Urinary bladder (tissue), 4 donors: ENCODE data around the gene SUPT20H. TPM values are rescaled to one million over a fixed set of nuclear protein-coding genes. Genes with fewer than 3 reads are reported as not detected.

Source experiments
- DNase-seq: peaks from one replicate; pipeline ENCODE4 v3.0.0-alpha.2; 2015; ENCODE audit errors: extremely low spot score
- H3K27ac ChIP-seq: one replicate; pipeline ENCODE4 v1.5.1; 2013; ENCODE audit warnings: low read depth, mild to moderate bottlenecking, moderate library complexity
- H3K36me3 ChIP-seq: one replicate; pipeline ENCODE4 v1.6.1; 2013; ENCODE audit warnings: mild to moderate bottlenecking, moderate library complexity; ENCODE audit not compliant: insufficient read depth
- H3K4me1 ChIP-seq: one replicate; pipeline ENCODE4 v1.6.1; 2013; ENCODE audit warnings: mild to moderate bottlenecking, moderate library complexity; ENCODE audit not compliant: insufficient read depth
- H3K4me3 ChIP-seq: one replicate; pipeline ENCODE4 v1.5.1; 2013; ENCODE audit warnings: low read depth, low read length
- WGBS: extraction: QIAGEN DNeasy Blood & Tissue Kit; methylation state at CpG from one replicate; pipeline ENCODE4 v1.1.7; 2013; 5-methylcytosine and 5-hydroxymethylcytosine counted together
- polyA plus RNA-seq: library from polyadenylated mRNA; stranded (reverse); fragments of 200-250 nt; gene quantifications from one replicate; pipeline ENCODE4 v1.2.3, GENCODE V29; 2013
- total RNA-seq: library from RNA; depleted of rRNA; stranded (reverse); fragments of >200 nt; gene quantifications from one replicate; pipeline ENCODE4 v1.2.3, GENCODE V29; 2014
- donor health status: healthy with polysubstance abuse.
- donor health status: healthy.

SUPT20H gene
- total RNA-seq (153 TPM), polyA plus RNA-seq (30.3 TPM)

DNA sequence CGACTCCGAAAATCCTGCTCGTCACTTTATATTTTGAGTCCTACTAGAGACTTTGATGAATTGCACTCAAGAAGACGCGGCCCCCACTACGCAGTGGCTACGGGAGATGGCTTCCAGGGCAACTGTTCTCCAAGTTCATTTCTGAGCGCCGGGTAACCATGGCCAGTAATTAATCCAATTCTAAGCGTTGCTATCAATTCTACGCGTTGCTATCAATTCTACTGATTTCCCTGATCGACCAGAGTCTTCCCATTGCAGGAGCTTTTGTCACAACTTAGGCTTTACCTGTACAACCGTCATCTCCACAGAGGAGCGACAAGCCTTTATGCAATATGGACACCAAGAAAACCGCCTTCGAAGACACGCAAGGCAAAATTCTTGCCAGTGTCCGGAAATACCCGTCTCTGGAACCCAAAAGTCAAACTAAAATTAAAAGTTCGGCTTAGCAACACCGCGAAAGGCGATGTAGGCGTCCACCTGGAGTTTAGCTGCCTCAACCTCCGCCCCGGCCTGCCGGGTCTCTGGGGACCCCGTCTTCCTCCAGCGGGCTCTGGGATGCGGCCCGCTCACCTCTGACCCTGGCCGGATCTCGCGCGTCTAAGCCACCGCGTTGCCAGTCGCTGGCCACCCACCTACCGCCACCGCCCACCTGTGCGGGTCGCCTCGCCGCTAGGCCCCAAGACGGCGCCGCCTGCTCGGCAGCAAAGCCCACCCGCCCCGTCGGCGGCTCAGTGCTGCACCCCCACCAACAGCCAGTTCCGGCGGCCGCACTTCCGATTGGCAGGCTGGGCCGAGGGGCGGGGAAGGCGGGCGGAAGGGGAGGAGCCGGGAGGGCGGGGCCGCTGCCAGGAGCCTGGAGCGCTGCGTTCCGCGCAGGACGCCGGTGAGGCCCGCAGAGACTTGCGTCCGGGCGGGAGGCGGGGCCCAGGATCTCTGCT, at the start of gene SUPT20H:
Gene SUPT20H, minus strand, starts transcription at position 779 of the 938 bp plus-strand sequence. CDS start 8,198 bp downstream, outside the sequence.
- no peaks in the 10 kb centered on the region for H3K4me1 ChIP-seq
- WGBS: under 1% methylated on average over 75 of the region's 75 CpGs
- H3K36me3 ChIP-seq: no peaks in the 10 kb centered on the region
- DNase-seq: peak; percentile 70
- H3K4me3 ChIP-seq: peak within 1 kb of the TSS; percentile 91
- H3K27ac ChIP-seq: peak within 1 kb of the TSS; percentile 97

DNA sequence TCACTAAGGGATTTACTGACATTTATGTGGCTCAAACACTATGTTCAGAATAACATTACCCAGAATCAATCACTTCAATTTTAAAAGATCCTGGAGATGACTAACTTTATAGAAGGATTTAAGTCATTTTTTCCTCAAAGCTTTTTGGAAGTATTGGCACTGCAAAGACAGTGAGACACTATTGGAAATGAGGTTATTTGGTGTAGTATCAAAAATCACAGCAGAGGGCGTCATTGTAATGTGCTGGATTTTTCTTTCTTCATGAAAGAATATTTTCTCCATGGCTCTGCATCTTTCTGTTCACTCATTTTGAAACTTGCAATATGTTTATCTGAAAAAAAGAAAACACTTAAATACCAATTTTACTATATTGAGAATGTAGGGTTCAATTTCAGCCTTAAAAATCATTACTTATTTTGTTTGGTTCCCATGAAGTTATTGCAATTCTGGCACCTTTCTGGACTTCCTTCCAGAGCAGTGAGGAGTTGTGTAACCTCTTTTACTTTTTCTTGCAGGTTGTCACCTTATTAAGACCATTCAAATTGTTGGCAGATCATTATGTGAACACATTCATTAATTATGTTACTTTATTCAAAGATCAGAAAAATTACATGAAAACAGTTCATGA, 49.7 kb upstream of the SUPT20H start:
- no peak overlapping the region for H3K27ac ChIP-seq
- no peaks in the 10 kb centered on the region for H3K36me3 ChIP-seq
- DNase-seq: no peak
- H3K4me3 ChIP-seq: no peak overlapping the region
- no peaks in the 10 kb centered on the region for H3K4me1 ChIP-seq
- 1% methylated on average over 1 of the region's 1 CpG for WGBS

DNA sequence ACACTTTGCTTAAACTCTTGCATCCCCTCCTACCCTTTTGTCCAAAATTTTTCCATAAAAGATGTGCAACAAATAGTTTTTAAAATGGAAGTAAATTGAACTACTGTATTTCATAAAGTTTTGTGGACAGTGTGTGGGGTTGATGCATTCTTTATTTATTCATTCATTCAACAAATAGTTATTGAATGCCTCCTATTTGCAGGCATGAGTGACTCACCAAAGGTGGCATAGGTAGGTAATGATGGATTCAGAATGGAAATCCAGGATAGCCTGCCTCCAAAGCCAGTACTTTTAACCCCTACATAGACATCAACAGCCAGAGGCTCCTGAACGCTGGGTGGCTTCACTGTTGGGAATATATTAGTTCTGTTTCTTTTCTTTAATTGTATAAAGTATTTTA, 48.4 kb upstream of the SUPT20H start:
- DNase-seq: no peak
- no peaks in the 10 kb centered on the region for H3K4me1 ChIP-seq
- H3K36me3 ChIP-seq: no peaks in the 10 kb centered on the region
- H3K4me3 ChIP-seq: no peak overlapping the region
- WGBS: 83% methylated on average over 1 of the region's 1 CpG
- H3K27ac ChIP-seq: no peak overlapping the region

DNA sequence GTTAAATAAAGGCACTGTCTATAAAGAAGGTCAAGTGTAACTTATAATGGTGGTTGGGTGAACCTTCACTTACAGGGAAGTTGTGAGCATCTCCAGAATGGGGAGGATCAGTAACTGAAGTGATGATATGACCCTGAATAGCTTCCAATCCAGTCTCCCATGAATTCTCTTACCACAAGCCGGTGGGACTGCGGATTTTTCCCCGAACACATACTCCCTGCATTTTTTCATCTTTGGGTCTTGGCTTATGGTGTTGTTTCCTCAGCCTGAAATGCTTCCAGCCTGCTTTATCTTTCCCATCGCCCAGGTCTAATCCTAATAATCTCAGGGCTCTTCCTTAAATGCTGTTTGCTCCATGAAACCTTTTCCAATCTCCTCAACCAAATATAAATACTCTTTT, 48.0 kb upstream of the SUPT20H start:
- no peak overlapping the region for H3K27ac ChIP-seq
- no peak overlapping the region for H3K4me3 ChIP-seq
- H3K36me3 ChIP-seq: no peaks in the 10 kb centered on the region
- DNase-seq: no peak
- H3K4me1 ChIP-seq: no peaks in the 10 kb centered on the region
- WGBS: 31% methylated on average over 4 of the region's 4 CpGs

DNA sequence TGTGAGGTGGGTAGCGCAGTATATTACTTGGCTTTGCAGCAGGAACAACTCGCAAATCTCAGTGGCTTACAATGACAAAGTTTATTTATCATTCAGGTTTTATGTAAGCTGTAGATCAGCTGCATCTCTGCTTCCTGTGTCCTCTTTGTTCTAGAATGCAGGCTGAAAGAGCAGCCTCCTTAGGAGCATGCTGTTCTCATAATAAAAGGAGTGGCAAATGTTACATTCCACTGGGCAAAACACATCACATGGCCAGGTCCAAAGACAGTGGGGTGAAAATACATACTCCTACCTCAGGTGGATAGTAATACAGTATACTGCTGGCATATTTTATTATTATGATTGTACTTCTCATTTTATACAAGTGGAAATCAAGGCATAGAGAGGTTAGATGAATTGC, 47.2 kb upstream of the SUPT20H start:
- H3K27ac ChIP-seq: no peak overlapping the region

DNA sequence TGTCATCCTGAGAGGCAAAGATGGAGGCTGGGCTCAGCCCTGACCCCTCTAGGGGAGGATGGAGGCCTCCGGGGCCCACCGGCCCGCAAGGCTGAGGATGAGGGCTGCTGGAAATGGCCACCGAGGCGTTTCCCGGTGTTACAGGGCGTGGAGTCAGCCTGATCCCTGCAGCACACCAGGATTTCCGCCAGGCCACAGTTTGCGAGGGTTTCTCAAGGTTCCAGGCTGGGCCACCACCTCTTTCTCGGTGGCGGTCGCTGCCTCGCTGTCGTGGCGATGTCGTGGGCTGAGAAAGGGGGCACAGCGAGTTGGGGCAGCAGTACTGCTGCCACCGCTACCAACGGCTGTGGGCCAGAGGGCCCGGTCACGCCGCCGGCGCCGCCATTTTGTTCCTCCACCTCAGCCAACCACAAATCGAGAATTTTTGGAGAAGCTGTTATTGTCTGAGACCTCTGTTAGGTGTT, 45.8 kb upstream of the SUPT20H start, which contains the start of gene CSNK1A1L:
Gene CSNK1A1L, minus strand, starts transcription at position 414 of the 464 bp plus-strand sequence. Its CDS starts 408 bp downstream, at position 6.
- DNase-seq: no peak
- no peak within 1 kb of the TSS for H3K4me3 ChIP-seq
- no peaks in the 10 kb centered on the region for H3K4me1 ChIP-seq
- H3K27ac ChIP-seq: no peak within 1 kb of the TSS
- H3K36me3 ChIP-seq: no peaks in the 10 kb centered on the region
- WGBS: 96% methylated on average over 26 of the region's 26 CpGs

More for the DNA sequence above, 47.2 kb upstream of the SUPT20H start:
- WGBS: 48% methylated on average over 2 of the region's 2 CpGs
- Histone ChIP-seq H3K36me3 (no peaks in the 10 kb centered on the region), H3K4me1 (no peaks in the 10 kb centered on the region), H3K4me3 (no peak overlapping the region)
- no peak for DNase-seq

DNA sequence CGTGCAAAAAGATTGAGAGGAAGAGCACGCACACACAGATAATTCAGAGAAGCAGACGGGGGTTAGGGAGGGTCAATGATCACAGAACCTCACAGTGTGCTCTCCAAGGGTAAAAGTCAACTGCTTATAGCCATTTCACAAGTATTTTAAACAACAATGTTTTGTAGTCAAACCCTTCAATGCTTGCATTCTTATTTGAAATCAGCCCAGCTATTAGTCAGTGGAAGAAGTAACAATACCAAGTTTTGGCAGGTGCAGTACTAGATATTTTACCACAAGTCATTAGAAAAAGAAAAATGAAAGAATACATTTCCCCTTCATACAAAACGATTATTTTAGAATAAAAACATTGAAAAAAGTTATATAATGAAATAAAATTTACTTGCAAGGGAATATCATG, 43.4 kb upstream of the SUPT20H start:
- Histone ChIP-seq H3K4me3 (no peak overlapping the region), H3K36me3 (no peaks in the 10 kb centered on the region), H3K4me1 (no peaks in the 10 kb centered on the region), H3K27ac (no peak overlapping the region)
- WGBS: 78% methylated on average over 4 of the region's 4 CpGs
- no peak for DNase-seq

DNA sequence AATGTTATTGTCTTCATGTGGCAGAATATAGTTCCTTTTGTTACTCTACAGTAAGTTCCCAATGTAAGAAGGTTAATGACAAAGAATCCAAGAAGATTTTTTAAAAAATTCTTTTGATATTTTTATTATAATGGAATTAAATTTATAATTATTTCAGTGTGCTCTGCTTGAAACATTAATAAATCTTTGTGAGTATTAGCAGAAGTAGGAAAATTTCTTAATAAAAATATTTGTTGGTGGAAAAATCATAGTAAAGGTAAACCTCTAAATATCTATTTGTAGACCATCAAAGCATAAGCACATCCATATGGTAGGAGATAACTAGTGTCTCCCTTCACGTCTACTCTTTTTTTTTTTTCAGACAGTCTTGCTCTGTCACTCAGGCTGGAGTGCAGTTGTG, 41.7 kb upstream of the SUPT20H start:
- Histone ChIP-seq H3K36me3 (no peaks in the 10 kb centered on the region), H3K4me3 (no peak overlapping the region), H3K27ac (no peak overlapping the region), H3K4me1 (no peaks in the 10 kb centered on the region)
- no peak for DNase-seq
- WGBS: 39% methylated on average over 1 of the region's 1 CpG

DNA sequence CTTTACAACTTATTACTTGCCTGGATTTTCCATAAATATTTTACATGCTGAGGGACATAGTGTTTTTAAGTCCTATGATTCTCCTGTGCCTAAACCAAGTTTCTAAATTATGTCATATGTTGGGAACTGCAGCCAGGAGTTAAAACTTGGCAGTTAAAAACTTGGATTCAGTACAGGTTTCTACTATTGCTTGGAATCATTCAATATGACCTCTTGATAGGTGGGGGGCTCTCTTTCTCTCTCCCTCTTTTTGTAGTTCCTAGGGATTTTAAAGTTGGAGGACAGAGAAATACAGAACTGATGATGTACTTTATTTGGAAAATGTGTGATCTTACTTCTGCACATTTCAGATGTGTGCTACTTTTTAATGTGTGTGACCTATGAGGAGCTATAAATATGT, 41.2 kb upstream of the SUPT20H start:
- no peaks in the 10 kb centered on the region for H3K4me1 ChIP-seq
- no peaks in the 10 kb centered on the region for H3K36me3 ChIP-seq
- H3K27ac ChIP-seq: no peak overlapping the region
- DNase-seq: peak; percentile 64
- no peak overlapping the region for H3K4me3 ChIP-seq

DNA sequence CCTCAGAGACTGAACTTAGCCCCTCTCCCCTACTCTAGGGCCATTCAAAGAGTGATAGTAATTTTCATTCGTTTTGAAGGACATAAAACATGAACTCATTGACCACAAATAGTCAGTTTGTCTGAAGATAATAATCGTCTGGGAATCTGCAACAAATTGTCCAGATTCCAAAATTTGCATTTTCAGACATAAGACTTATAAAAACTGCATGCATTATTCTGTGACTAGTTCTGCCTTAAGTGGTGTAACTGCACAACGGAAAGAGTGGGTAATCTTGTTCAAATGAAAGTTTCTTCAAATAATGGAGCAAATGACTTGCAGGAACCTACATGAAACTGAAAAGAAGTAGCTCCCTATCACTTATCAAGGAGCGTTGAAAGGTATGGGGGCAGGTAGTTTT, 37.6 kb upstream of the SUPT20H start:
- DNase-seq: no peak
- H3K36me3 ChIP-seq: no peaks in the 10 kb centered on the region
- no peak overlapping the region for H3K27ac ChIP-seq
- 77% methylated on average over 4 of the region's 4 CpGs for WGBS
- H3K4me1 ChIP-seq: no peaks in the 10 kb centered on the region
- no peak overlapping the region for H3K4me3 ChIP-seq

DNA sequence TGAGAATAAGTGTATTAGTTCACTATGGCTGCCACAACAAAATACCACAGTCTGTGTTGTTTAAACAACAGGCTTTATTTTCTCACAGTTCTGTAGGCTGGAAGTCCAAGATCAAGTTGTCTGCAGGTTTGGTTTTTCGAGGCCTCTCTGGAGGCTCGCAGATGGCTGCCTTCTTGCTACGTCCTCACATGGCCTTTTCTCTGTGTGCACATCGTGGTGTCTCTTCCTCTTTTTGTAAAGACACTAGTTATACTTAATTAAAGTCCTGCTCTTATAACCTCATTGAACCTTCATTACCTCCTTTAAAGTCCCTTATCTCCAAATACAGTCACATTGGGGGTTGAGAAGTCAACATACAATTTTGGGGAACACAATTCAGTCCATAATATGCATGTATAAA, 35.4 kb upstream of the SUPT20H start:
- no peak for DNase-seq
- Histone ChIP-seq H3K36me3 (no peaks in the 10 kb centered on the region), H3K4me3 (no peak overlapping the region), H3K27ac (no peak overlapping the region), H3K4me1 (no peaks in the 10 kb centered on the region)
- 95% methylated on average over 4 of the region's 4 CpGs for WGBS

DNA sequence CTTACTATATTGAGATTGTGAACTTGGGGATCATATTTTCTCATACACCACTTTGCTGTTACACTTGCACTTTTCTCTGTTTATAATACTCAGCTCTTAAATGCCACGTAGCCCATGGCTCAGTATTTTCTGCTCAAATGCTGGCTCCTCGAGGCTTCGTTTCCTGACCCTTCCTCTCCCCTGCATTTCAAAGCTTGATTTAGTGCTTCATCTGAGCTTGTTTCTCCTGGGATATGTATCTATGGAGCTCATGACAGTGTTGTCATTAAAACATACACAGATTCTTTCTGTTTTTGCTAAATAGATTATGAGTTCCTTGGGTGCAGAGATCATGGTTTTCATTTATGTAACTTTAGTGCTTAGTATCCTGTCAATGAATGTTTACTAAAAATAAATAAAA, 34.6 kb upstream of the SUPT20H start:
- H3K27ac ChIP-seq: no peak overlapping the region
- no peak for DNase-seq
- WGBS: 28% methylated on average over 3 of the region's 3 CpGs

DNA sequence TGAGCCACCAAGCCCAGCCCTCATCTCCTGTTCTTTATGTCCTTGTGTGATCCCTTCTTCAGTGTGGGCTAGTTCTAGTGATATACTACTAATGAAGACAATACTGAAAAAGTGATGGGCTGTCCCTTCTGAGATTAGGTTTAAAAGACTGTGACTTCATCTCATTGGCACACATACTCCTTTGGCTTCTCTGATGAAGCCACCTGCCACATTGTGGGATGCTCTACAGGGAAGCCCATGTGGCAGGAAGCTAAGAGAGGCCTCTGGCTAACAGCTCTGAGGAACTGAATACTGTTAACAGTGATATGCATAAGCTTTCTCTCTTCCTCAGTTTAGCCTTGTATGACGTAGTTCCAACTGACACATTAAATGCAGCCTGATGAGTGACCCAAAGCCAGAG, 32.3 kb upstream of the SUPT20H start:
- no peak for DNase-seq
- Histone ChIP-seq H3K27ac (no peak overlapping the region), H3K4me1 (no peaks in the 10 kb centered on the region), H3K4me3 (no peak overlapping the region), H3K36me3 (no peaks in the 10 kb centered on the region)
- 82% methylated on average over 1 of the region's 1 CpG for WGBS

More for the DNA sequence above, 34.6 kb upstream of the SUPT20H start:
- Histone ChIP-seq H3K4me1 (no peaks in the 10 kb centered on the region), H3K36me3 (no peaks in the 10 kb centered on the region), H3K4me3 (no peak overlapping the region)

DNA sequence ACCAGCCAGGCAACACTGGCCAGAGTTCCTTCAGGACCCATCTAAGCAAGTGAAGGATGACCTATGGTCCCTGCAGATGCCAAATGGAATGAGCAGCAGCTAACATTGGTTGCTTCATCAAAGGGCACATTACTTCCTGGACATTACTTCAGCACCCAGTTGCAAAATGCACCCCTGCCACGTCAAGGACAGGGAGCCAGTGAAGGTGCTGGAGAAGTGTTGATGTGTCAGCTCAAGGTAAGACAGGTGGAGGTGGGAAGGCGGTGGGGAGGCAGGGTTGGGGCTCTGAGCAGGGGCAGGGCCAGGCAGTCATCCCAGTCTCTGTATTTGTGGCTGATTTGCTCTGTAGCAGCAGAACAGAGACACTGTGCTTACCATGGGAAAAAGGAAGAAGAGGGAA, 31.4 kb upstream of the SUPT20H start:
- H3K4me3 ChIP-seq: no peak overlapping the region
- no peaks in the 10 kb centered on the region for H3K36me3 ChIP-seq
- DNase-seq: no peak
- no peaks in the 10 kb centered on the region for H3K4me1 ChIP-seq
- WGBS: 93% methylated on average over 2 of the region's 2 CpGs
- no peak overlapping the region for H3K27ac ChIP-seq
